Keratinocyte (primary cell): Measurements from ENCODE around the gene RAB11FIP5. TPM values are rescaled to one million over a fixed set of nuclear protein-coding genes. Genes with fewer than 3 reads are reported as not detected.

Source experiments
- DNase-seq: peaks from one replicate; pipeline ENCODE4 v3.0.0-alpha.2; 2011; ENCODE audit warnings: low read depth, missing footprints, low spot score
- FAIRE-seq: peaks from 2 replicates; lab custom pipeline; 2011; peaks lifted over from hg19 to GRCh38; lab: Jason Lieb, UNC
- H2AFZ ChIP-seq: 2 replicates; pipeline ENCODE4 v1.6.0; 2012; ENCODE audit warnings: low read length, control low read depth, inconsistent platforms; ENCODE audit not compliant: control insufficient read depth
- H3K27ac ChIP-seq: 2 replicates; pipeline ENCODE4 v1.5.1; 2011; ENCODE audit warnings: low read length; ENCODE audit not compliant: control insufficient read depth, insufficient read depth
- H3K27me3 ChIP-seq: 3 replicates; pipeline ENCODE4 v1.6.0; 2011; ENCODE audit warnings: low read length; ENCODE audit not compliant: control insufficient read depth, insufficient read depth; ENCODE audit errors: extremely low read depth
- H3K36me3 ChIP-seq, 2 experiments: 2 replicates in 1 of 2; 3 replicates in 1 of 2; pipeline ENCODE4 v1.5.1; 2011; ENCODE audit warnings: low read length in 2 of 2, mild to moderate bottlenecking in 1 of 2; ENCODE audit not compliant: control insufficient read depth in 2 of 2, insufficient read depth in 2 of 2; ENCODE audit errors: extremely low read depth in 1 of 2
- H3K4me1 ChIP-seq: 3 replicates; pipeline ENCODE4 v1.5.1; 2011; ENCODE audit warnings: low read length; ENCODE audit not compliant: control insufficient read depth, insufficient read depth; ENCODE audit errors: extremely low read depth
- H3K4me2 ChIP-seq: 3 replicates; pipeline ENCODE4 v1.6.0; 2011; ENCODE audit warnings: low read depth, low read length; ENCODE audit not compliant: control insufficient read depth, insufficient read depth; ENCODE audit errors: extremely low read depth
- H3K4me3 ChIP-seq, 3 experiments: fragments of 200-600 bp in 1 of 3; sonication (generic) in 1 of 3; 2 replicates in 2 of 3; 3 replicates in 1 of 3; pipeline ENCODE4 v1.5.1; 2011 to 2016; ENCODE audit warnings: low read length in 3 of 3, mild to moderate bottlenecking in 3 of 3, control low read depth in 2 of 3, inconsistent platforms in 1 of 3, low read depth in 1 of 3, mixed read lengths in 1 of 3, mixed run types in 1 of 3, moderate library complexity in 1 of 3; ENCODE audit not compliant: control insufficient read depth in 2 of 3, insufficient read depth in 2 of 3; ENCODE audit errors: extremely low read depth in 1 of 3
- H3K79me2 ChIP-seq: 2 replicates; pipeline ENCODE4 v1.6.0; 2012; ENCODE audit warnings: low read length; ENCODE audit not compliant: control insufficient read depth, insufficient read depth
- H3K9ac ChIP-seq: 3 replicates; pipeline ENCODE4 v1.6.0; 2011; ENCODE audit warnings: low read length; ENCODE audit not compliant: control insufficient read depth, insufficient read depth; ENCODE audit errors: extremely low read depth
- H3K9me1 ChIP-seq: 3 replicates; pipeline ENCODE4 v1.6.0; 2011; ENCODE audit warnings: low read length; ENCODE audit not compliant: control insufficient read depth, insufficient read depth; ENCODE audit errors: extremely low read depth
- H3K9me3 ChIP-seq: 2 replicates; pipeline ENCODE4 v1.5.1; 2012; ENCODE audit warnings: low read depth, low read length; ENCODE audit not compliant: control insufficient read depth
- H4K20me1 ChIP-seq: 3 replicates; pipeline ENCODE4 v1.6.0; 2011; ENCODE audit warnings: low read length; ENCODE audit not compliant: control insufficient read depth, insufficient read depth; ENCODE audit errors: extremely low read depth
- CTCF ChIP-seq, 3 experiments: IDR thresholded peaks in 1 of 3; conservative IDR thresholded peaks in 1 of 3; optimal IDR thresholded peaks in 1 of 3; 2 replicates in 2 of 3; 3 replicates in 1 of 3; pipeline versions ENCODE3 to v1.5.1; 2011; ENCODE audit warnings: low read length in 3 of 3, mild to moderate bottlenecking in 3 of 3, moderate library complexity in 2 of 3, control low read depth in 1 of 3, inconsistent platforms in 1 of 3; ENCODE audit not compliant: insufficient read depth in 2 of 3; ENCODE audit errors: extremely low read depth in 1 of 3
- EZH2 ChIP-seq: IDR thresholded peaks from one replicate; pipeline ENCODE4 v1.6.1; 2012; ENCODE audit warnings: inconsistent platforms, mild to moderate bottlenecking, low read length, moderate library complexity
- dilution Hi-C: fragments of 300-500 bp; cut with MboI; formaldehyde crosslinking; loops from one replicate; pipeline ENCODE4 v1.7.0; 2020; ENCODE audit warnings: low sequenced_read_pairs; ENCODE audit not compliant: extremely low pct_ligation_motif_present
- polyA plus RNA-seq, 5 experiments: library from polyadenylated mRNA; depleted of rRNA in 3 of 5; stranded (reverse) in 3 of 5; stranded (forward) in 1 of 5; unstranded in 1 of 5; fragments of >200 nt; gene quantifications; 1 replicate in 1 of 5; 2 replicates in 3 of 5; 3 replicates in 1 of 5; pipeline versions ENCODE4 v1.2.1 to v1.2.3, GENCODE V29; 2011 to 2012; ENCODE audit warnings: missing spikeins in 2 of 5, low read depth in 1 of 5, low replicate concordance in 1 of 5

Gene RAB11FIP5
- polyA plus RNA-seq, 1 donor (not counting 4 experiments of a cell fraction or from before 2014, with no cell fraction given): 40.1 TPM

- Histone ChIP-seq H3K27ac (no peak overlapping the region), H3K4me3 (no peak overlapping the region), H3K9me3 (no peaks in the 10 kb centered on the region), H2AFZ (no peak overlapping the region), H3K36me3 (peaks cover 20 to 30% of the 10 kb centered on the region in 2 experiments), H3K27me3 (no peaks in the 10 kb centered on the region), H3K9me1 (no peaks in the 10 kb centered on the region), H3K4me2 (no peak overlapping the region), H3K4me1 (peaks cover 5% of the 10 kb centered on the region), H4K20me1 (no peaks in the 10 kb centered on the region), H3K79me2 (peaks cover 19% of the 10 kb centered on the region), H3K9ac (no peak overlapping the region)
- dilution Hi-C loops: no loop called here
- no peak for FAIRE-seq
- TF ChIP-seq EZH2 (no peak), CTCF (optimal IDR thresholded peaks at IDR 0.05 in 1 of 3, IDR thresholded peaks at IDR 0.05 in 1 of 3, conservative IDR thresholded peaks at IDR 0.05 in 1 of 3; ENCODE audit: extremely low read depth in 1 of 3, insufficient read depth in 2 of 3, low read length in 3 of 3) (no peak)
- DNase-seq: no peak
Observed at GRCh38 chr2:73076701-73077423, 35.9 kb downstream of the RAB11FIP5 start.

DNA sequence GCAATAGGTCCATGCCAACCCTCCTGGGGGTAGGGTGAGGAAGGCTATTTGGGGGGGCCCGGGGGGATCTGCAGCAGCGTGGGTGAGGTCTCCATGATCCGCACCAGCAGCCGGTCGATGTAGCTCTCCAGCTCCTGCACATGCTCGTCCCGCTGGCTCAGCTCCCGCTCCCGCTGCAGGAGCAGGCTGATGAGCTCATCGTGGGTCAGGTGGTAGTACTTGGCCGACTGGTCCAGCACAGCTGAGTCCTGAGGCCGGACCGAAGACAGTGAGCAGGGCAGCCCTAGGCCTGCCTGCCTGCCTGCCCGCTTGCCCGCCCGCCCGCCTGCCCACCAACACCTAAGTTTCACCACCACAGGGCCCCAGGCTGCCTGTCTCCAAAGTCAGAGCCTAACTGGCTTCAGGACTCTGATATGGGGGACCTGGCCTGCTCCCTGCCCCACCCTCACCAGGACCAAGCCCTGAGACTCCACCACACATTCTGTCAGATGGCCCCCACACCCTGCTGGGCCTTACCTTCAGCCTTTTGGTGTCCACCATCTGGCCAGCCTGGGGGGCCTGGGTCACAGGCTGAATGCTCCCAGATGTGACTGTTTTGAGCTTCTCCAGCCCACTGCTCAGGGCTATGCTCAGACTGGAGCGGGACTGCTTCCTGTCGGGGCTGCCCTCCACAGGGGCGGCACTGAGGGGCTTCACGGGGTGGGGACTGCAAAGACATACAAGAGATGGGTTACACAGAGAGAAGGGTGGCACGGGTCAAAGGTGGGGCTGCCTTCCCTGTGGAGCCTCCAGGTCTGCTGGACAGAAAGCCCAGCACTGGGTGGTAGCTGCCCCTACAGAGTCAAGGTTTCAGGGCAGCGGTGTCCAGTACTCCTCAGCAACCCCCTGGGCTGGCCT lies 37.0 kb downstream of the RAB11FIP5 start:
- H3K9me3 ChIP-seq: no peaks in the 10 kb centered on the region
- H3K27me3 ChIP-seq: no peaks in the 10 kb centered on the region
- TF ChIP-seq EZH2: no peak
- no peak for TF ChIP-seq CTCF (optimal IDR thresholded peaks at IDR 0.05 in 1 of 3, IDR thresholded peaks at IDR 0.05 in 1 of 3, conservative IDR thresholded peaks at IDR 0.05 in 1 of 3; ENCODE audit: extremely low read depth in 1 of 3, insufficient read depth in 2 of 3, low read length in 3 of 3)
- FAIRE-seq (no peak), DNase-seq (no peak)
- H2AFZ ChIP-seq: no peak overlapping the region
- dilution Hi-C loops: no loop called here
- H3K36me3 ChIP-seq: peaks cover 20 to 30% of the 10 kb centered on the region in 2 experiments
- H3K27ac ChIP-seq: no peak overlapping the region
- H3K4me1 ChIP-seq: peaks cover 8% of the 10 kb centered on the region
- peaks cover 11% of the 10 kb centered on the region for H3K79me2 ChIP-seq
- H4K20me1 ChIP-seq: no peaks in the 10 kb centered on the region
- H3K4me2 ChIP-seq: no peak overlapping the region
- H3K9ac ChIP-seq: no peak overlapping the region
- H3K4me3 ChIP-seq: no peak overlapping the region
- H3K9me1 ChIP-seq: no peaks in the 10 kb centered on the region
